Measurements from ENCODE around the gene NLGN4X. TPM values are rescaled to one million over a fixed set of nuclear protein-coding genes. Genes with fewer than 3 reads are reported as not detected.

The NLGN4X gene
- polyA plus RNA-seq, 3 donors: not detected

DNA sequence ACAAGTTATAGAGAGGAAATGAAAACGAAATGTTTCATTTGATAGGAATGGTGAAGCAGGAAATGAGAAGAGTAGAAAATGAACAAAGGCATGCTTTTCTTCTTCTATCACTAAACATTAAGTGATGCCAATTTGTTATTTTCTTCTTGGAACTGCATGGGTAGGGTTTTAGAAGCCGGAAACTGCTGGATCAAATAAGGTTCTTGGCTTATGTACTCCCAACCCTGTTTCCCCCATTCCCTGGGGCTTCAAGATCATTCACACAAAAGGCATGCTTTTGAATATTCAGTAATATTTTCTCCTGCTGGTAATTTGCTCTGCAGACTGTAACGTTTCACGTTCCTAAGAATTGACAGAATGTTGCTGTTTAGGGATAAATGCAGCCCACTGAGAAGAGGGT, 224.1 kb downstream of the NLGN4X start:
- Mint-ChIP-seq H3K27me3 (ENCODE audit: low read depth in 3 of 3) (no peaks in the 10 kb centered on the region), H3K27ac (no peak overlapping the region), H3K9me3 (peaks cover 0 to 4% (median 0%) of the 10 kb centered on the region in 7 donors), H3K4me3 (no peak overlapping the region), H3K4me1 (no peaks in the 10 kb centered on the region), H3K36me3 (no peaks in the 10 kb centered on the region)
- H4K20me1 ChIP-seq (ENCODE audit: insufficient read depth, low read length): no peaks in the 10 kb centered on the region
- no peak overlapping the region for H3K4me3 ChIP-seq (replicated peaks in 1 of 3; ENCODE audit: low read depth in 2 of 3, low read length in 3 of 3)
- intact Hi-C loops (cut with micrococcal nuclease): no loop called here
- TF ChIP-seq, protein P1, sequence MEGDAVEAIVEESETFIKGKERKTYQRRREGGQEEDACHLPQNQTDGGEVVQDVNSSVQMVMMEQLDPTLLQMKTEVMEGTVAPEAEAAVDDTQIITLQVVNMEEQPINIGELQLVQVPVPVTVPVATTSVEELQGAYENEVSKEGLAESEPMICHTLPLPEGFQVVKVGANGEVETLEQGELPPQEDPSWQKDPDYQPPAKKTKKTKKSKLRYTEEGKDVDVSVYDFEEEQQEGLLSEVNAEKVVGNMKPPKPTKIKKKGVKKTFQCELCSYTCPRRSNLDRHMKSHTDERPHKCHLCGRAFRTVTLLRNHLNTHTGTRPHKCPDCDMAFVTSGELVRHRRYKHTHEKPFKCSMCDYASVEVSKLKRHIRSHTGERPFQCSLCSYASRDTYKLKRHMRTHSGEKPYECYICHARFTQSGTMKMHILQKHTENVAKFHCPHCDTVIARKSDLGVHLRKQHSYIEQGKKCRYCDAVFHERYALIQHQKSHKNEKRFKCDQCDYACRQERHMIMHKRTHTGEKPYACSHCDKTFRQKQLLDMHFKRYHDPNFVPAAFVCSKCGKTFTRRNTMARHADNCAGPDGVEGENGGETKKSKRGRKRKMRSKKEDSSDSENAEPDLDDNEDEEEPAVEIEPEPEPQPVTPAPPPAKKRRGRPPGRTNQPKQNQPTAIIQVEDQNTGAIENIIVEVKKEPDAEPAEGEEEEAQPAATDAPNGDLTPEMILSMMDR (IDR thresholded peaks at IDR 0.05): no peak
- no peak overlapping the region for H3K9ac ChIP-seq (ENCODE audit: insufficient read depth, low read length, poor library complexity, severe bottlenecking)
- no peaks in the 10 kb centered on the region for H3K9me3 ChIP-seq (replicated peaks in 1 of 2; ENCODE audit: control insufficient read depth in 1 of 2, insufficient read depth in 1 of 2, low read length in 2 of 2)
- no CpG with 5 or more reads among the region's 4 CpGs for WGBS (ENCODE audit: insufficient coverage)
- H2AFZ ChIP-seq (ENCODE audit: insufficient read depth, low read depth, low read length, poor library complexity, severe bottlenecking): no peak overlapping the region
- H3K79me2 ChIP-seq (ENCODE audit: insufficient read depth, low read length): no peaks in the 10 kb centered on the region
- H3K4me2 ChIP-seq (replicated peaks; ENCODE audit: extremely low read depth, low read length, poor library complexity, severe bottlenecking): no peak overlapping the region
- H3K27ac ChIP-seq (ENCODE audit: low read depth in 1 of 2, low read length in 2 of 2): no peak overlapping the region
- no peaks in the 10 kb centered on the region for H3K27me3 ChIP-seq (ENCODE audit: control insufficient read depth in 2 of 2, insufficient read depth in 2 of 2, low read length in 2 of 2)
- H3K4me1 ChIP-seq (ENCODE audit: control insufficient read depth in 1 of 2, insufficient read depth in 2 of 2, low read length in 2 of 2): no peaks in the 10 kb centered on the region
- DNase-seq: no peak
- H3K36me3 ChIP-seq (replicated peaks in 1 of 2; ENCODE audit: control insufficient read depth in 1 of 2, insufficient read depth in 2 of 2, low read length in 2 of 2): no peaks in the 10 kb centered on the region

- Histone ChIP-seq H4K20me1 (ENCODE audit: insufficient read depth, low read length) (no peaks in the 10 kb centered on the region), H3K9ac (ENCODE audit: insufficient read depth, low read length, poor library complexity, severe bottlenecking) (no peak overlapping the region), H3K4me3 (replicated peaks in 1 of 3; ENCODE audit: low read depth in 2 of 3, low read length in 3 of 3) (no peak overlapping the region), H3K4me2 (replicated peaks; ENCODE audit: extremely low read depth, low read length, poor library complexity, severe bottlenecking) (no peak overlapping the region), H2AFZ (ENCODE audit: insufficient read depth, low read depth, low read length, poor library complexity, severe bottlenecking) (no peak overlapping the region), H3K79me2 (ENCODE audit: insufficient read depth, low read length) (no peaks in the 10 kb centered on the region), H3K27ac (ENCODE audit: low read depth in 1 of 2, low read length in 2 of 2) (no peak overlapping the region), H3K9me3 (replicated peaks in 1 of 2; ENCODE audit: control insufficient read depth in 1 of 2, insufficient read depth in 1 of 2, low read length in 2 of 2) (no peaks in the 10 kb centered on the region), H3K36me3 (replicated peaks in 1 of 2; ENCODE audit: control insufficient read depth in 1 of 2, insufficient read depth in 2 of 2, low read length in 2 of 2) (no peaks in the 10 kb centered on the region), H3K27me3 (ENCODE audit: control insufficient read depth in 2 of 2, insufficient read depth in 2 of 2, low read length in 2 of 2) (no peaks in the 10 kb centered on the region), H3K4me1 (ENCODE audit: control insufficient read depth in 1 of 2, insufficient read depth in 2 of 2, low read length in 2 of 2) (no peaks in the 10 kb centered on the region)
- Mint-ChIP-seq H3K4me1 (no peaks in the 10 kb centered on the region), H3K9me3 (peaks cover 0 to 2% (median 0%) of the 10 kb centered on the region in 7 donors), H3K27me3 (ENCODE audit: low read depth in 3 of 3) (no peaks in the 10 kb centered on the region), H3K27ac (no peak overlapping the region), H3K4me3 (no peak overlapping the region), H3K36me3 (no peaks in the 10 kb centered on the region)
- TF ChIP-seq, protein P1 (IDR thresholded peaks at IDR 0.05): no peak
- intact Hi-C loops (cut with micrococcal nuclease): no loop called here
- WGBS (ENCODE audit: insufficient coverage): 79% methylated on average over 2 of the region's 5 CpGs
- DNase-seq: no peak
Observed at GRCh38 chrX:6002056-6002455, 226.6 kb downstream of the NLGN4X start.

Data from CD14-positive monocyte (primary cell).